BJ (cell line): ENCODE measurements around the gene RBBP5. TPM values are rescaled to one million over a fixed set of nuclear protein-coding genes. Genes with fewer than 3 reads are reported as not detected.

Experiments used
- CTCF ChIA-PET: fragments of 350-600 bp; formaldehyde crosslinking; extraction: SDS; loops from one replicate; lab custom pipeline; 2021; ENCODE audit warnings: antibody characterized with exemption, inconsistent platforms; lab: Yijun Ruan, JAX
- POLR2A ChIA-PET: fragments of 300-600 bp; sonication (Branson Sonifier 250); formaldehyde crosslinking; extraction: SDS; loops from one replicate; lab custom pipeline; 2021; ENCODE audit warnings: antibody characterized with exemption; lab: Charles Lee
- DNase-seq: peaks from one replicate; pipeline ENCODE4 v3.0.0-alpha.2; 2011; ENCODE audit warnings: low read depth
- H3K27me3 ChIP-seq: 2 replicates; pipeline ENCODE4 v1.6.0; 2011; ENCODE audit warnings: low read length; ENCODE audit not compliant: control insufficient read depth, insufficient read depth
- H3K36me3 ChIP-seq: 2 replicates; pipeline ENCODE4 v1.5.1; 2011; ENCODE audit warnings: low read length; ENCODE audit not compliant: control insufficient read depth, insufficient read depth
- H3K4me3 ChIP-seq: 2 replicates; pipeline ENCODE4 v1.5.1; 2011; ENCODE audit warnings: low read depth, mild to moderate bottlenecking, control low read depth, low read length
- CTCF ChIP-seq: IDR thresholded peaks from 2 replicates; pipeline ENCODE4 v1.5.1; 2011; ENCODE audit warnings: low read depth, mild to moderate bottlenecking, control low read depth, inconsistent platforms, low read length, moderate library complexity; ENCODE audit not compliant: insufficient read depth
- polyA plus RNA-seq: library from polyadenylated mRNA; depleted of rRNA; stranded (reverse); fragments of >200 nt; gene quantifications from 2 replicates; pipeline ENCODE4 v1.2.3, GENCODE V29; 2011

Gene RBBP5
- polyA plus RNA-seq, 1 experiment = 6.4 TPM

GRCh38 chr1:205128050-205128449, 6.3 kb upstream of the RBBP5 start:
- TF ChIP-seq CTCF = no peak
- POLR2A ChIA-PET = no interaction called here
- H3K27me3 ChIP-seq = no peaks in the 10 kb centered on the region
- CTCF ChIA-PET = interaction anchor here (1.7 kb wide), 1 partner anchor 14 kb away, joined by 3 read pairs; no protein-coding TSS in a partner anchor
- H3K36me3 ChIP-seq = no peaks in the 10 kb centered on the region
- H3K4me3 ChIP-seq = no peak overlapping the region
- DNase-seq = no peak

- no peak overlapping the region for H3K4me3 ChIP-seq
- no peaks in the 10 kb centered on the region for H3K27me3 ChIP-seq
- TF ChIP-seq CTCF = no peak
- ChIA-PET POLR2A (no interaction called here), CTCF (interaction anchor here (1.7 kb wide), 1 partner anchor 15 kb away, joined by 3 read pairs; no protein-coding TSS in a partner anchor)
- H3K36me3 ChIP-seq = no peaks in the 10 kb centered on the region
- no peak for DNase-seq
Observed at GRCh38 chr1:205127646-205128045, 5.9 kb upstream of the RBBP5 start.

GRCh38 chr1:205124726-205125125, 2.9 kb upstream of the RBBP5 start:
- CTCF ChIA-PET = no interaction called here
- no peak for DNase-seq
- TF ChIP-seq CTCF = no peak
- Histone ChIP-seq H3K27me3 (no peaks in the 10 kb centered on the region), H3K36me3 (no peaks in the 10 kb centered on the region), H3K4me3 (no peak overlapping the region)
- POLR2A ChIA-PET = no interaction called here

- Histone ChIP-seq H3K4me3 (peak overlapping the region; percentile 76), H3K27me3 (no peaks in the 10 kb centered on the region), H3K36me3 (no peaks in the 10 kb centered on the region)
- CTCF ChIA-PET = interaction anchor here (0.8 to 5.1 kb wide), 10 partner anchors 12 to 199 kb away, joined by 3 to 32 read pairs (median 4); partner anchors contain the start of gene NUAK2
- no peak for TF ChIP-seq CTCF
- no peak for DNase-seq
- POLR2A ChIA-PET = interaction anchor here (0.7 kb wide), 1 partner anchor 565 kb away, joined by 3 read pairs; no protein-coding TSS in a partner anchor
Observed at GRCh38 chr1:205122489-205122882, 708 bp upstream of the RBBP5 start.

- H3K4me3 ChIP-seq = no peak overlapping the region
- ChIA-PET CTCF (interaction anchor here (1.0 to 5.1 kb wide), 2 partner anchors 130 to 137 kb away, joined by 3 to 32 read pairs; no protein-coding TSS in a partner anchor), POLR2A (no interaction called here)
- no peak for TF ChIP-seq CTCF
- DNase-seq = no peak
- H3K27me3 ChIP-seq = no peaks in the 10 kb centered on the region
- no peaks in the 10 kb centered on the region for H3K36me3 ChIP-seq
Observed at GRCh38 chr1:205118752-205119151, 3.0 kb downstream of the RBBP5 start.
